Astrocyte (in vitro differentiated cells and primary cell): ENCODE measurements around the gene MCF2L2. TPM values are rescaled to one million over a fixed set of nuclear protein-coding genes. Genes with fewer than 3 reads are reported as not detected.

Source experiments
- DNase-seq: peaks from one replicate; pipeline ENCODE4 v3.0.0-alpha.2; 2010; ENCODE audit warnings: low read depth
- FAIRE-seq: peaks from 2 replicates; lab custom pipeline; 2011; peaks lifted over from hg19 to GRCh38; lab: Jason Lieb, UNC
- H2AFZ ChIP-seq: 2 replicates; pipeline ENCODE4 v1.6.0; 2012; ENCODE audit warnings: low read depth, low read length, inconsistent platforms
- H3K27ac ChIP-seq: 2 replicates; pipeline ENCODE4 v1.5.1; 2011; ENCODE audit warnings: low read depth, low read length, inconsistent platforms
- H3K27me3 ChIP-seq: 2 replicates; pipeline ENCODE4 v1.6.0; 2011; ENCODE audit warnings: low read length, inconsistent platforms; ENCODE audit not compliant: insufficient read depth
- H3K36me3 ChIP-seq: 2 replicates; pipeline ENCODE4 v1.5.1; 2011; ENCODE audit warnings: low read length, inconsistent platforms; ENCODE audit not compliant: insufficient read depth
- H3K4me1 ChIP-seq: 2 replicates; pipeline ENCODE4 v1.5.1; 2011; ENCODE audit warnings: low read length, inconsistent platforms; ENCODE audit not compliant: insufficient read depth
- H3K4me2 ChIP-seq: 2 replicates; pipeline ENCODE4 v1.6.0; 2012; ENCODE audit warnings: low read length, inconsistent platforms
- H3K4me3 ChIP-seq: 2 replicates; pipeline ENCODE4 v1.5.1; 2011; ENCODE audit warnings: low read depth, mild to moderate bottlenecking, low read length, inconsistent platforms; ENCODE audit not compliant: insufficient read depth
- H3K79me2 ChIP-seq: 2 replicates; pipeline ENCODE4 v1.6.0; 2012; ENCODE audit warnings: mild to moderate bottlenecking, low read length, inconsistent platforms; ENCODE audit not compliant: insufficient read depth
- H3K9ac ChIP-seq: 2 replicates; pipeline ENCODE4 v1.6.0; 2012; ENCODE audit warnings: mild to moderate bottlenecking, low read length, inconsistent platforms
- H3K9me3 ChIP-seq: 2 replicates; pipeline ENCODE4 v1.5.1; 2012; ENCODE audit warnings: low read depth, mild to moderate bottlenecking, low read length, inconsistent platforms; ENCODE audit not compliant: insufficient read depth
- H4K20me1 ChIP-seq: 2 replicates; pipeline ENCODE4 v1.6.0; 2012; ENCODE audit warnings: low read length, inconsistent platforms; ENCODE audit not compliant: insufficient read depth
- H3K27ac Mint-ChIP-seq: one replicate; pipeline ENCODE4 v1.8.0; 2021; ENCODE audit warnings: mild to moderate bottlenecking, mixed read lengths; ENCODE audit not compliant: unreplicated experiment
- H3K27me3 Mint-ChIP-seq: one replicate; pipeline ENCODE4 v1.8.0; 2021; ENCODE audit warnings: low read depth, mixed read lengths; ENCODE audit not compliant: unreplicated experiment
- H3K36me3 Mint-ChIP-seq: one replicate; pipeline ENCODE4 v1.8.0; 2021; ENCODE audit warnings: low read depth, mixed read lengths; ENCODE audit not compliant: unreplicated experiment
- H3K4me1 Mint-ChIP-seq: one replicate; pipeline ENCODE4 v1.8.0; 2021; ENCODE audit warnings: low read depth, mixed read lengths; ENCODE audit not compliant: unreplicated experiment
- H3K4me3 Mint-ChIP-seq: one replicate; pipeline ENCODE4 v1.8.0; 2021; ENCODE audit warnings: mild to moderate bottlenecking, moderate library complexity, mixed read lengths; ENCODE audit not compliant: unreplicated experiment
- H3K9me3 Mint-ChIP-seq: one replicate; pipeline ENCODE4 v1.8.0; 2021; ENCODE audit warnings: mild to moderate bottlenecking, mixed read lengths; ENCODE audit not compliant: unreplicated experiment
- EZH2 ChIP-seq: IDR thresholded peaks from 2 replicates; pipeline ENCODE4 v1.6.1; 2012; ENCODE audit warnings: mild to moderate bottlenecking, low read length, inconsistent platforms; ENCODE audit not compliant: insufficient read depth
- total RNA-seq: library from RNA; stranded (reverse); gene quantifications from 2 replicates; pipeline ENCODE4 v1.2.1, GENCODE V29; 2021
- TF ChIP-seq, protein P1 (sequence below): IDR thresholded peaks from 2 replicates; pipeline ENCODE4 v1.5.1; 2011; ENCODE audit warnings: low read depth, mild to moderate bottlenecking, inconsistent platforms, low read length, moderate library complexity; ENCODE audit not compliant: insufficient read depth

The MCF2L2 gene
- total RNA-seq, 1 donor from 2014 or later: 0.89 TPM

DNA sequence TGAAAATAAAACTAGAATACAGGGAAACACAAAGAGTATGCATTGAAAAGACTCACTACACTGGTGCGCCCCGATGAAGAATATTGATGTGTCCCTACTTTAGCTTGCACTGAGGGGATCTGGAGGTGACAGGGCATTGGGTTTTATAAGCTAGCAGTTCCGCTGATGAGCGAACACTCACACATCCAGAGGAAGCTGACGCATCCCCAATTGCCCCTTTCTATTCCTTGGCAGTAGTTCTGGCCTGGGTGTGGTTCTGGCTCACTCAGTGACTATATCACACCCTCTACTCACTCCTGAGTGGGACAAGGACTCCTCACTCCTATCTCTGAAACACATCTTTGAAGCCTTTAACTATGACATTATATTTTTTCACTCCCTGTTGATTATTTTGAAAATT, 104.3 kb downstream of the MCF2L2 start:
- FAIRE-seq (no peak), DNase-seq (peak; percentile 55)
- H3K27me3 Mint-ChIP-seq: no peaks in the 10 kb centered on the region
- H3K9ac ChIP-seq: no peak overlapping the region
- H3K4me3 Mint-ChIP-seq: no peak overlapping the region
- TF ChIP-seq, protein P1, sequence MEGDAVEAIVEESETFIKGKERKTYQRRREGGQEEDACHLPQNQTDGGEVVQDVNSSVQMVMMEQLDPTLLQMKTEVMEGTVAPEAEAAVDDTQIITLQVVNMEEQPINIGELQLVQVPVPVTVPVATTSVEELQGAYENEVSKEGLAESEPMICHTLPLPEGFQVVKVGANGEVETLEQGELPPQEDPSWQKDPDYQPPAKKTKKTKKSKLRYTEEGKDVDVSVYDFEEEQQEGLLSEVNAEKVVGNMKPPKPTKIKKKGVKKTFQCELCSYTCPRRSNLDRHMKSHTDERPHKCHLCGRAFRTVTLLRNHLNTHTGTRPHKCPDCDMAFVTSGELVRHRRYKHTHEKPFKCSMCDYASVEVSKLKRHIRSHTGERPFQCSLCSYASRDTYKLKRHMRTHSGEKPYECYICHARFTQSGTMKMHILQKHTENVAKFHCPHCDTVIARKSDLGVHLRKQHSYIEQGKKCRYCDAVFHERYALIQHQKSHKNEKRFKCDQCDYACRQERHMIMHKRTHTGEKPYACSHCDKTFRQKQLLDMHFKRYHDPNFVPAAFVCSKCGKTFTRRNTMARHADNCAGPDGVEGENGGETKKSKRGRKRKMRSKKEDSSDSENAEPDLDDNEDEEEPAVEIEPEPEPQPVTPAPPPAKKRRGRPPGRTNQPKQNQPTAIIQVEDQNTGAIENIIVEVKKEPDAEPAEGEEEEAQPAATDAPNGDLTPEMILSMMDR: no peak
- no peak for TF ChIP-seq EZH2
- H3K27ac Mint-ChIP-seq: no peak overlapping the region
- no peaks in the 10 kb centered on the region for H4K20me1 ChIP-seq
- peaks cover 9% of the 10 kb centered on the region for H3K4me1 ChIP-seq
- H3K27me3 ChIP-seq: no peaks in the 10 kb centered on the region
- no peaks in the 10 kb centered on the region for H3K36me3 ChIP-seq
- peaks cover 11% of the 10 kb centered on the region for H3K4me1 Mint-ChIP-seq
- H3K27ac ChIP-seq: no peak overlapping the region
- H3K9me3 Mint-ChIP-seq: no peaks in the 10 kb centered on the region
- H3K4me3 ChIP-seq: no peak overlapping the region
- H3K9me3 ChIP-seq: no peaks in the 10 kb centered on the region
- no peak overlapping the region for H2AFZ ChIP-seq
- no peaks in the 10 kb centered on the region for H3K79me2 ChIP-seq
- H3K36me3 Mint-ChIP-seq: no peaks in the 10 kb centered on the region
- peak overlapping the region; percentile 13 for H3K4me2 ChIP-seq

DNA sequence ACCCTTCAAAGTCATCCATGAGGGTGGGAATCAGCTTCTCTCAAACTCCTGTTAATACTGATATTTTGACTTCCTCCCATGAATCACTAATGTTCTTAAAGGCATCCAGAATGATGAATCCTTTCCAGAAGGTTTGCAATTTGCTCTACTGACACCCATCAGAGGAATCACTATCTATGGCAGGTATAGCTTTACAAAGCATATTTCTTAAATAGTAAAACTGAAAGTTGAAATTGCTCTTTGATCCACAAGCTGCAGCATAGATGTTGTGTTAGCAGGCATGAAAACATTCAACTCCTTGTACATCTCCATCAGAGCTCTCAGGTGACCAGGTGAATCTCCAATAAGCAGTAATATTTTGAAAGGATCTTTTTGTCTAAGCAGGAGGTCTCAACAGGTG, 109.0 kb downstream of the MCF2L2 start:
- Mint-ChIP-seq H3K4me3 (no peak overlapping the region), H3K9me3 (no peaks in the 10 kb centered on the region), H3K27me3 (peaks cover 8% of the 10 kb centered on the region), H3K36me3 (no peaks in the 10 kb centered on the region), H3K27ac (no peak overlapping the region), H3K4me1 (peaks cover 8% of the 10 kb centered on the region)
- Histone ChIP-seq H3K36me3 (no peaks in the 10 kb centered on the region), H4K20me1 (no peaks in the 10 kb centered on the region), H3K4me3 (no peak overlapping the region), H3K9me3 (no peaks in the 10 kb centered on the region), H3K4me1 (peaks cover 16% of the 10 kb centered on the region), H2AFZ (no peak overlapping the region), H3K4me2 (no peak overlapping the region), H3K9ac (no peak overlapping the region), H3K27me3 (no peaks in the 10 kb centered on the region), H3K27ac (no peak overlapping the region), H3K79me2 (no peaks in the 10 kb centered on the region)
- TF ChIP-seq, protein P1: no peak
- no peak for TF ChIP-seq EZH2
- DNase-seq (no peak), FAIRE-seq (no peak)

DNA sequence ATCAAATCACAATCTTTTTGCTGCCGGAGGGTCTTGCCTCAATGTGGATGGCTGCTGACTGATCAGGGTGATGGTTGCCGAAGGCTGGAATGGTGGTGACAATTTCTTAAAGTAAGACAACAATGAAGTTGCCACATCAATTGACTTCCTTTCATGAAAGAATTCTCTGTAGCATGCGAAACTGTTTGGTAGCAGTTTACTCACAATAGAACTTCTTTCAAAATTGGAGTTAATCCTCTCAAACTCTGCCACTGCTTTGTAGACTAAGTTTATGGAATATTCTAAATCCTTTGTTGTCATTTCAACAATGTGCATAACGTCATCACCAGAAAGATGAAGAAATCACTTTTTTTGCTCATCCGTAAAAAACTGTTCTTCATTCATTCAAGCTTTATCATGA, 109.5 kb downstream of the MCF2L2 start:
- no peak overlapping the region for H3K4me3 Mint-ChIP-seq
- no peaks in the 10 kb centered on the region for H3K36me3 Mint-ChIP-seq

More for the DNA sequence above, 109.5 kb downstream of the MCF2L2 start:
- Histone ChIP-seq H3K27me3 (no peaks in the 10 kb centered on the region), H3K4me2 (peak overlapping the region; percentile 28), H4K20me1 (no peaks in the 10 kb centered on the region), H2AFZ (no peak overlapping the region), H3K27ac (no peak overlapping the region), H3K36me3 (no peaks in the 10 kb centered on the region), H3K9me3 (no peaks in the 10 kb centered on the region), H3K4me3 (no peak overlapping the region), H3K9ac (no peak overlapping the region), H3K79me2 (no peaks in the 10 kb centered on the region), H3K4me1 (peaks cover 16% of the 10 kb centered on the region)
- no peak for TF ChIP-seq EZH2
- TF ChIP-seq, protein P1: no peak
- peaks cover 8% of the 10 kb centered on the region for H3K27me3 Mint-ChIP-seq
- peaks cover 9% of the 10 kb centered on the region for H3K4me1 Mint-ChIP-seq
- H3K27ac Mint-ChIP-seq: no peak overlapping the region
- no peaks in the 10 kb centered on the region for H3K9me3 Mint-ChIP-seq
- FAIRE-seq (no peak), DNase-seq (no peak)
